IPS-NIHi11 (cell line): Measurements from ENCODE around the gene AQR.

ENCODE experiments used
- DNase-seq: peaks from one replicate; pipeline ENCODE4 v3.0.0; 2012; ENCODE audit warnings: mixed read lengths, low spot score

AQR gene

GRCh38 chr15:34876640-34877039, 92.9 kb downstream of the AQR start:
- no peak for DNase-seq

- DNase-seq: no peak
These were observed 100.4 kb downstream of the AQR start for GRCh38 chr15:34869110-34869509.

- DNase-seq: no peak
These were observed 104.0 kb downstream of the AQR start for GRCh38 chr15:34865531-34865930.

- DNase-seq: no peak
These were observed 108.3 kb downstream of the AQR start for GRCh38 chr15:34861214-34861613.

- no peak for DNase-seq
These were observed 113.6 kb downstream of the AQR start for GRCh38 chr15:34855893-34856292.

- no peak for DNase-seq
These were observed 114.1 kb downstream of the AQR start for GRCh38 chr15:34855413-34855812.

GRCh38 chr15:34854232-34854631, 115.3 kb downstream of the AQR start:
- DNase-seq: no peak

- no peak for DNase-seq
These were observed 116.4 kb downstream of the AQR start for GRCh38 chr15:34853001-34853758.

- DNase-seq: no peak
These were observed 117.8 kb downstream of the AQR start for GRCh38 chr15:34851751-34852150.

- no peak for DNase-seq
These were observed 118.5 kb downstream of the AQR start for GRCh38 chr15:34851007-34851406.

- no peak for DNase-seq
These were observed 119.4 kb downstream of the AQR start for GRCh38 chr15:34850121-34850520.

GRCh38 chr15:34849364-34849959, 120.1 kb downstream of the AQR start:
- no peak for DNase-seq

GRCh38 chr15:34847598-34847997, 121.9 kb downstream of the AQR start:
- DNase-seq: no peak

- no peak for DNase-seq
These were observed 128.2 kb downstream of the AQR start for GRCh38 chr15:34841262-34841725.

GRCh38 chr15:34838282-34838681, 131.3 kb downstream of the AQR start:
- no peak for DNase-seq

- peak; percentile 24 for DNase-seq
These were observed 132.1 kb downstream of the AQR start for GRCh38 chr15:34837246-34838016.

- DNase-seq: no peak
These were observed 141.2 kb downstream of the AQR start for GRCh38 chr15:34828145-34828911.

- DNase-seq: no peak
These were observed 147.7 kb downstream of the AQR start for GRCh38 chr15:34821831-34822230.

- DNase-seq: no peak
These were observed 149.4 kb downstream of the AQR start for GRCh38 chr15:34820110-34820509.

GRCh38 chr15:34818526-34818925, 151.0 kb downstream of the AQR start:
- no peak for DNase-seq

- DNase-seq: no peak
These were observed 153.7 kb downstream of the AQR start for GRCh38 chr15:34815836-34816235.
